GM12878 (cell line): ENCODE results near the gene OS9. TPM values are rescaled to one million over a fixed set of nuclear protein-coding genes. Genes with fewer than 3 reads are reported as not detected.

Experiments used
- ATAC-seq: fragments of 200-7000 bp; cut with Tn5 transposase; 3 replicates; pipeline ENCODE4 v1.9.1; 2020; ENCODE audit warnings: mild to moderate bottlenecking, moderate library complexity
- BruUV-seq: library from RNA; stranded (reverse); fragments of 400-500 nt; replicated peaks from 2 replicates; lab custom pipeline; 2021; lab: Mats Ljungman, UMichigan
- CTCF ChIA-PET: fragments of 300-600 bp; sonication (Branson Sonifier 250); formaldehyde crosslinking; extraction: SDS; loops from one replicate; lab custom pipeline; 2021; ENCODE audit warnings: inconsistent platforms; lab: Yijun Ruan, JAX
- POLR2A ChIA-PET: fragments of 350-600 bp; formaldehyde crosslinking; extraction: SDS; loops from one replicate; lab custom pipeline; 2021; ENCODE audit warnings: inconsistent platforms; lab: Charles Lee
- RAD21 ChIA-PET: fragments of 300-600 bp; sonication (Branson Sonifier 250); formaldehyde crosslinking; loops from one replicate; lab custom pipeline; 2023; ENCODE audit warnings: antibody characterized with exemption; ENCODE audit not compliant: unreplicated experiment; lab: Charles Lee
- SMC1A ChIA-PET: fragments of 300-600 bp; sonication (Branson Sonifier 250); formaldehyde crosslinking; loops from one replicate; lab custom pipeline; 2023; ENCODE audit not compliant: unreplicated experiment, uncharacterized antibody; lab: Charles Lee
- DNase-seq: peaks from one replicate; pipeline ENCODE4 v3.0.0-alpha.2; 2011; ENCODE audit warnings: low read depth, low spot score
- FAIRE-seq: peaks from 3 replicates; lab custom pipeline; 2011; peaks lifted over from hg19 to GRCh38; lab: Jason Lieb, UNC
- H2AFZ ChIP-seq: 2 replicates; pipeline ENCODE4 v1.6.0; 2011; ENCODE audit warnings: low read depth, low read length, control low read depth; ENCODE audit not compliant: control insufficient read depth
- H3K27ac ChIP-seq: 2 replicates; pipeline ENCODE4 v1.5.1; 2011; ENCODE audit warnings: control low read depth; ENCODE audit not compliant: control insufficient read depth, insufficient read depth
- H3K27me3 ChIP-seq, 2 experiments: replicated peaks in 1 of 2; 2 replicates each; pipeline versions ENCODE4 v1.6.0 to v1.6.1; 2011; ENCODE audit warnings: low read length in 1 of 2; ENCODE audit not compliant: control insufficient read depth in 2 of 2, insufficient read depth in 2 of 2
- H3K36me3 ChIP-seq, 2 experiments: 2 replicates each; pipeline ENCODE4 v1.5.1; 2011; ENCODE audit warnings: low read length in 1 of 2; ENCODE audit not compliant: control insufficient read depth in 2 of 2, insufficient read depth in 2 of 2
- H3K4me1 ChIP-seq: 2 replicates; pipeline ENCODE4 v1.6.1; 2011; ENCODE audit warnings: mild to moderate bottlenecking, low read length, moderate library complexity, mixed read lengths; ENCODE audit not compliant: control insufficient read depth, insufficient read depth
- H3K4me2 ChIP-seq: 2 replicates; pipeline ENCODE4 v1.6.0; 2011; ENCODE audit warnings: control low read depth; ENCODE audit not compliant: control insufficient read depth, insufficient read depth
- H3K4me3 ChIP-seq: fragments of 200-600 bp; sonication (generic); 2 replicates; pipeline ENCODE4 v1.5.1; 2016
- H3K79me2 ChIP-seq: 2 replicates; pipeline ENCODE4 v1.6.0; 2011; ENCODE audit warnings: low read length; ENCODE audit not compliant: control insufficient read depth, insufficient read depth
- H3K9ac ChIP-seq: 2 replicates; pipeline ENCODE4 v1.8.0; 2011; ENCODE audit warnings: low read length, control low read depth, mixed read lengths; ENCODE audit not compliant: control insufficient read depth, insufficient read depth
- H3K9me3 ChIP-seq: replicated peaks from 3 replicates; pipeline ENCODE4 v1.5.1; 2011; ENCODE audit warnings: mild to moderate bottlenecking, low read length; ENCODE audit not compliant: control insufficient read depth, insufficient read depth
- H4K20me1 ChIP-seq: 2 replicates; pipeline ENCODE4 v1.6.0; 2011; ENCODE audit not compliant: control insufficient read depth, insufficient read depth
- BHLHE40 ChIP-seq, 2 experiments: fragments of 450-650 bp in 1 of 2; IDR thresholded peaks; 2 replicates each; pipeline ENCODE4 v1.6.1; 2011 to 2017; ENCODE audit warnings: low read depth in 2 of 2, borderline replicate concordance in 1 of 2, improper control_type of control experiment in 1 of 2, low read length in 1 of 2, mild to moderate bottlenecking in 1 of 2
- ETV6 ChIP-seq, 2 experiments: fragments of 450-650 bp in 1 of 2; IDR thresholded peaks in 1 of 2; conservative IDR thresholded peaks in 1 of 2; 2 replicates each; pipeline ENCODE4 v1.6.1; 2014; ENCODE audit warnings: antibody characterized with exemption in 1 of 2, borderline replicate concordance in 1 of 2, low read depth in 1 of 2, mild to moderate bottlenecking in 1 of 2, moderate library complexity in 1 of 2
- FOXM1 ChIP-seq: IDR thresholded peaks from 2 replicates; pipeline ENCODE4 v1.6.1; 2012; ENCODE audit warnings: low read depth, mild to moderate bottlenecking, inconsistent platforms, low read length, moderate library complexity
- KAT2A ChIP-seq: conservative IDR thresholded peaks from 2 replicates; pipeline ENCODE4 v1.6.1; 2011; ENCODE audit warnings: low read depth, low read length; ENCODE audit not compliant: control insufficient read depth
- KDM1A ChIP-seq: fragments of 200-600 bp; sonication (generic); IDR thresholded peaks from 2 replicates; pipeline ENCODE4 v1.6.1; 2016; ENCODE audit warnings: borderline replicate concordance
- MTA2 ChIP-seq: fragments of 450-650 bp; IDR thresholded peaks from 2 replicates; pipeline ENCODE4 v1.6.1; 2016; ENCODE audit warnings: low read depth, mild to moderate bottlenecking, moderate library complexity
- POLR2A ChIP-seq: IDR thresholded peaks from 2 replicates; pipeline ENCODE4 v1.6.1; 2011; ENCODE audit warnings: low read depth, mild to moderate bottlenecking, low read length
- POU2F2 ChIP-seq: IDR thresholded peaks from 3 replicates; pipeline ENCODE4 v1.6.1; 2011; ENCODE audit warnings: low read depth, mild to moderate bottlenecking, low read length, borderline replicate concordance
- RAD21 ChIP-seq: IDR thresholded peaks from 2 replicates; pipeline ENCODE4 v1.6.1; 2011; ENCODE audit warnings: mild to moderate bottlenecking, low read depth, low read length, moderate library complexity; ENCODE audit not compliant: insufficient read depth
- RCOR1 ChIP-seq: conservative IDR thresholded peaks from 2 replicates; pipeline ENCODE4 v1.6.1; 2012; ENCODE audit warnings: low read depth, low read length, improper control_type of control experiment
- RUNX3 ChIP-seq: IDR thresholded peaks from 2 replicates; pipeline ENCODE4 v1.6.1; 2012; ENCODE audit warnings: low read length, inconsistent platforms
- SIN3A ChIP-seq: IDR thresholded peaks from 2 replicates; pipeline ENCODE4 v1.6.1; 2012; ENCODE audit warnings: low read depth, low read length, improper control_type of control experiment
- SPI1 ChIP-seq: IDR thresholded peaks from 2 replicates; pipeline ENCODE4 v1.6.1; 2011; ENCODE audit warnings: low read depth, mild to moderate bottlenecking, low read length, moderate library complexity, borderline replicate concordance; ENCODE audit not compliant: insufficient read depth
- WRNIP1 ChIP-seq: IDR thresholded peaks from 2 replicates; pipeline ENCODE4 v1.6.1; 2011; ENCODE audit warnings: low read depth, low read length, improper control_type of control experiment, borderline replicate concordance
- WGBS: methylation state at CpG from one replicate; pipeline ENCODE4 v1.1.6; 2016; ENCODE audit warnings: low lambda C conversion rate; ENCODE audit not compliant: insufficient replicate concordance, insufficient coverage; ENCODE audit errors: missing lambda C conversion rate; 5-methylcytosine and 5-hydroxymethylcytosine counted together
- in situ Hi-C: fragments of 300-500 bp; cut with MboI; formaldehyde crosslinking; loops from 9 replicates; pipeline ENCODE4 v1.14.3; 2018; ENCODE audit warnings: mixed read lengths
- intact Hi-C: fragments of 100-400 bp; cut with micrococcal nuclease; formaldehyde crosslinking; loops from one replicate; pipeline ENCODE4 v1.14.2; 2022; ENCODE audit not compliant: unreplicated experiment
- polyA plus RNA-seq, 11 experiments: library from polyadenylated mRNA; depleted of rRNA in 4 of 11; unstranded in 6 of 11; stranded (reverse) in 5 of 11; fragments of >200 nt; fragmentation: Nextera tagmentation in 4 of 11; fragmentation: Illumina TruSeq in 1 of 11; extraction: Ambion mirVana in 4 of 11; extraction: Trizol in 1 of 11; gene quantifications; 1 replicate in 1 of 11; 2 replicates in 10 of 11; pipeline versions ENCODE4 v1.2.1 to v1.2.3, GENCODE V29; 2011 to 2016; ENCODE audit warnings: inconsistent platforms in 2 of 11, missing spikeins in 2 of 11, low read depth in 1 of 11
- total RNA-seq, 4 experiments: library from RNA; depleted of rRNA in 3 of 4; stranded (reverse); fragments of >200 nt in 3 of 4; fragmentation: Illumina TruSeq in 1 of 4; extraction: Trizol in 1 of 4; gene quantifications; 2 replicates each; pipeline versions ENCODE4 v1.2.1 to v1.2.3, GENCODE V29; 2013 to 2021
- TF ChIP-seq, protein P1 (sequence below): fragments of 450-650 bp; IDR thresholded peaks from 2 replicates; pipeline ENCODE4 v1.6.1; 2017; ENCODE audit warnings: mild to moderate bottlenecking, moderate library complexity
- TF ChIP-seq, protein P2 (sequence below): fragments of 450-650 bp; IDR thresholded peaks from 2 replicates; pipeline ENCODE4 v1.6.1; 2018; ENCODE audit warnings: borderline replicate concordance, mild to moderate bottlenecking; ENCODE audit not compliant: partially characterized antibody

Gene OS9
- total and polyA plus RNA-seq, 10 of the 15 experiments (the other 5 are each of a cell fraction or from before 2014, with no cell fraction given), result 5.2 to 106 (median 79.1) TPM

DNA sequence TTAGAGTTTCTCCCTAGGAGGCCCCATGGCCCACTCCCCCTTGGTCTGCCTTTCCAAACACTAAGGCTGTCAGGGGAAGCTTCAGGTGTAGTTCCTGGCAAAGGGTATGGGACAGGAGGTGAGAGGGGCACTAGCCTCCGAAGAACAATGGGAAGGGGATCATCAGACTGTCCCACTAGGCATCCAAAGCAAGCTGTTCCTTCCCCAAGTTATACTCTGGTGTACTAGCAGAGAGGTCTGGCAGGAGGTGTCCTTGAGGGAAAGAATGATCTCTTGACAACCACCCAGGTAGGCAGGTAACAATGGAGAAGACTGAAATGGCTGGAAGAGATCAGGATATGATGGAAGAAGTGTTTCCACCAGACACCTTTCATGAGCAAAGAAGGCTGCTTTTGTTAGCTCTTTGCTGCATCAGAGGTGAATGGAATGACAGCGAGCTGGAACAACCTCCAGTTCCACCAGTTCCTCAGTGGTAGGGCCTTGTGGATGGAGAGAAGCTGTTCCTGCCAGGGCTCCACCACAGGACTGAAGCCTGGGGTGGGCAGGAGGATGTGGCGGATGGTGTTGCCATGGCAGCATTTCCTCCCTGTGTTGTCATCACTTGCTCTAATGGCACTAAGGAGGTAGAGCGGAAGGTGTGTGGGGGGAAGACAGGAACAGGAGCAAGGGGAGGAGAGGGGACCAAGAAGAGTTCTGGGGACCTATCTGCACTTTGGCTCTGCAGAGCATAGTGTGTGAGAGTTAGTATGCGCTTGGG is 46.9 kb downstream of the OS9 start:
- peaks cover 25% of the 10 kb centered on the region for H3K79me2 ChIP-seq
- H3K4me2 ChIP-seq, result peak overlapping the region; percentile 64
- BruUV-seq, result no TSS peak
- ChIA-PET CTCF (interaction anchor here (0.7 to 3.8 kb wide), 17 partner anchors 9 to 282 kb away, joined by 3 to 22 read pairs (median 4); partner anchors contain the start of genes GLI1 and OS9), POLR2A (interaction anchor here (0.5 to 2.2 kb wide), 4 partner anchors 11 to 31 kb away, joined by 3 to 18 read pairs (median 3); partner anchors contain the start of genes CDK4, EEF1AKMT3 and METTL1), RAD21 (interaction anchor here (0.6 to 2.4 kb wide), 8 partner anchors 10 to 282 kb away, joined by 3 to 13 read pairs (median 6); partner anchors contain the start of genes CDK4 and OS9), SMC1A (interaction anchor here (0.5 to 2.1 kb wide), 13 partner anchors 8 to 282 kb away, joined by 3 to 16 read pairs (median 4); partner anchors contain the start of gene OS9)
- peak; percentile 53 for DNase-seq
- ATAC-seq, result peak; percentile 68
- no peaks in the 10 kb centered on the region for H3K27me3 ChIP-seq
- in situ Hi-C loops (no loop called here), intact Hi-C loops (loop anchor here (2.0 kb wide), 1 partner anchor 46 kb away; the partner anchor contains the start of gene OS9)
- H3K27ac ChIP-seq, result no peak overlapping the region
- no peaks in the 10 kb centered on the region for H4K20me1 ChIP-seq
- H3K4me1 ChIP-seq, result peaks cover 20% of the 10 kb centered on the region
- 34% methylated on average over 5 of the region's 5 CpGs for WGBS
- H2AFZ ChIP-seq, result no peak overlapping the region
- FAIRE-seq, result peak; percentile 35
- H3K4me3 ChIP-seq, result peak overlapping the region; percentile 92
- no peaks in the 10 kb centered on the region for H3K36me3 ChIP-seq
- no peak overlapping the region; the same call in none of the 2 replicates for H3K9ac ChIP-seq
- no peaks in the 10 kb centered on the region for H3K9me3 ChIP-seq
- no peak for TF ChIP-seq POU2F2
- TF ChIP-seq RUNX3, result peak; percentile 28; the same call in 1 of the 2 replicates
- peak; percentile 87; the same call in 1 of the 2 replicates for TF ChIP-seq RCOR1
- no peak for TF ChIP-seq POLR2A
- TF ChIP-seq SPI1, result no peak
- no peak for TF ChIP-seq SIN3A
- TF ChIP-seq KAT2A, result no peak
- no peak for TF ChIP-seq ETV6 (conservative IDR thresholded peaks at IDR 0.05 in 1 of 2, IDR thresholded peaks at IDR 0.05 in 1 of 2; ENCODE audit: borderline replicate concordance in 1 of 2, low read depth in 1 of 2)
- TF ChIP-seq BHLHE40 (IDR thresholded peaks at IDR 0.05; ENCODE audit: borderline replicate concordance in 1 of 2, low read depth in 2 of 2, low read length in 1 of 2), result no peak
- no peak for TF ChIP-seq RAD21
- TF ChIP-seq, protein P1, sequence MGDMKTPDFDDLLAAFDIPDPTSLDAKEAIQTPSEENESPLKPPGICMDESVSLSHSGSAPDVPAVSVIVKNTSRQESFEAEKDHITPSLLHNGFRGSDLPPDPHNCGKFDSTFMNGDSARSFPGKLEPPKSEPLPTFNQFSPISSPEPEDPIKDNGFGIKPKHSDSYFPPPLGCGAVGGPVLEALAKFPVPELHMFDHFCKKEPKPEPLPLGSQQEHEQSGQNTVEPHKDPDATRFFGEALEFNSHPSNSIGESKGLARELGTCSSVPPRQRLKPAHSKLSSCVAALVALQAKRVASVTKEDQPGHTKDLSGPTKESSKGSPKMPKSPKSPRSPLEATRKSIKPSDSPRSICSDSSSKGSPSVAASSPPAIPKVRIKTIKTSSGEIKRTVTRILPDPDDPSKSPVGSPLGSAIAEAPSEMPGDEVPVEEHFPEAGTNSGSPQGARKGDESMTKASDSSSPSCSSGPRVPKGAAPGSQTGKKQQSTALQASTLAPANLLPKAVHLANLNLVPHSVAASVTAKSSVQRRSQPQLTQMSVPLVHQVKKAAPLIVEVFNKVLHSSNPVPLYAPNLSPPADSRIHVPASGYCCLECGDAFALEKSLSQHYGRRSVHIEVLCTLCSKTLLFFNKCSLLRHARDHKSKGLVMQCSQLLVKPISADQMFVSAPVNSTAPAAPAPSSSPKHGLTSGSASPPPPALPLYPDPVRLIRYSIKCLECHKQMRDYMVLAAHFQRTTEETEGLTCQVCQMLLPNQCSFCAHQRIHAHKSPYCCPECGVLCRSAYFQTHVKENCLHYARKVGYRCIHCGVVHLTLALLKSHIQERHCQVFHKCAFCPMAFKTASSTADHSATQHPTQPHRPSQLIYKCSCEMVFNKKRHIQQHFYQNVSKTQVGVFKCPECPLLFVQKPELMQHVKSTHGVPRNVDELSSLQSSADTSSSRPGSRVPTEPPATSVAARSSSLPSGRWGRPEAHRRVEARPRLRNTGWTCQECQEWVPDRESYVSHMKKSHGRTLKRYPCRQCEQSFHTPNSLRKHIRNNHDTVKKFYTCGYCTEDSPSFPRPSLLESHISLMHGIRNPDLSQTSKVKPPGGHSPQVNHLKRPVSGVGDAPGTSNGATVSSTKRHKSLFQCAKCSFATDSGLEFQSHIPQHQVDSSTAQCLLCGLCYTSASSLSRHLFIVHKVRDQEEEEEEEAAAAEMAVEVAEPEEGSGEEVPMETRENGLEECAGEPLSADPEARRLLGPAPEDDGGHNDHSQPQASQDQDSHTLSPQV, result no peak
- no peak for TF ChIP-seq FOXM1
- no peak for TF ChIP-seq KDM1A
- TF ChIP-seq, protein P2, sequence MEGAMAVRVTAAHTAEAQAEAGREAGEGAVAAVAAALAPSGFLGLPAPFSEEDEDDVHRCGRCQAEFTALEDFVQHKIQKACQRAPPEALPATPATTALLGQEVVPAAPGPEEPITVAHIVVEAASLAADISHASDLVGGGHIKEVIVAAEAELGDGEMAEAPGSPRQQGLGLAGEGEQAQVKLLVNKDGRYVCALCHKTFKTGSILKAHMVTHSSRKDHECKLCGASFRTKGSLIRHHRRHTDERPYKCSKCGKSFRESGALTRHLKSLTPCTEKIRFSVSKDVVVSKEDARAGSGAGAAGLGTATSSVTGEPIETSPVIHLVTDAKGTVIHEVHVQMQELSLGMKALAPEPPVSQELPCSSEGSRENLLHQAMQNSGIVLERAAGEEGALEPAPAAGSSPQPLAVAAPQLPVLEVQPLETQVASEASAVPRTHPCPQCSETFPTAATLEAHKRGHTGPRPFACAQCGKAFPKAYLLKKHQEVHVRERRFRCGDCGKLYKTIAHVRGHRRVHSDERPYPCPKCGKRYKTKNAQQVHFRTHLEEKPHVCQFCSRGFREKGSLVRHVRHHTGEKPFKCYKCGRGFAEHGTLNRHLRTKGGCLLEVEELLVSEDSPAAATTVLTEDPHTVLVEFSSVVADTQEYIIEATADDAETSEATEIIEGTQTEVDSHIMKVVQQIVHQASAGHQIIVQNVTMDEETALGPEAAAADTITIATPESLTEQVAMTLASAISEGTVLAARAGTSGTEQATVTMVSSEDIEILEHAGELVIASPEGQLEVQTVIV, result no peak
- TF ChIP-seq MTA2, result no peak
- TF ChIP-seq WRNIP1, result no peak
